Kidney tubule cell (primary cell): ENCODE results near the gene MPDU1.
A peak's percentile ranks its signal among the peaks of the same experiment; 100 is the strongest.

Experiments
- DNase-seq: peaks from one replicate; pipeline ENCODE4 v3.0.0-alpha.2; 2018; ENCODE audit warnings: low spot score

MPDU1 gene

DNA sequence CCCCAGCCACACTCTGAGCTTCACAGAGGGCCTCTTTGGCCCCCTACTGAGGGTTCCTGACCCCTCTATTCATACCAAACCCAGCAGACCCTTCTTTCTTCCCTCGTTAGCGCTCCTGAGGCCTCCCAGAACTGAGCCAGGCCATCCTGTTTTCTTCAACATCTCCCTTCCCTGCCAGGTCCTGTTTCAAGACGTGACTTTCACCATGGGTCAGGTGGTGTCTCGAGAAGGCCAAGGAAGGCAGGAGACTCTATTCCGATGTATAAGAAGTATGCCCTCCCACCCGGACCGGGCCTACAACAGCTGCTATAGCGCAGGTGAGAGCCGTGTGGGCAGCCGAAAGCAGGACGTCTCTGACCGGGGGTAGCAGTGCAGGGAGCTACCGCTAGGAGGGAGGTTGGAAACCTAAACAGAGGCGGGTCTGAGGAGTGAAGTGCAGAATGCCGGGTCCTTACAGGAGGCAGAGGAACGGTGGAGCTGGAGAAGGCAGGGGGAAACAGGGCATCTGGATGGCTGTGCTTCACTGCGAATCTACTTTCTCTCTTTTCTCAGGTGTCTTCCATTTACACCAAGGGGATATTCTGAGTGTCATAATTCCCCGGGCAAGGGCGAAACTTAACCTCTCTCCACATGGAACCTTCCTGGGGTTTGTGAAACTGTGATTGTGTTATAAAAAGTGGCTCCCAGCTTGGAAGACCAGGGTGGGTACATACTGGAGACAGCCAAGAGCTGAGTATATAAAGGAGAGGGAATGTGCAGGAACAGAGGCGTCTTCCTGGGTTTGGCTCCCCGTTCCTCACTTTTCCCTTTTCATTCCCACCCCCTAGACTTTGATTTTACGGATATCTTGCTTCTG, 23.3 kb upstream of the MPDU1 start:
- DNase-seq: peak; percentile 80

DNA sequence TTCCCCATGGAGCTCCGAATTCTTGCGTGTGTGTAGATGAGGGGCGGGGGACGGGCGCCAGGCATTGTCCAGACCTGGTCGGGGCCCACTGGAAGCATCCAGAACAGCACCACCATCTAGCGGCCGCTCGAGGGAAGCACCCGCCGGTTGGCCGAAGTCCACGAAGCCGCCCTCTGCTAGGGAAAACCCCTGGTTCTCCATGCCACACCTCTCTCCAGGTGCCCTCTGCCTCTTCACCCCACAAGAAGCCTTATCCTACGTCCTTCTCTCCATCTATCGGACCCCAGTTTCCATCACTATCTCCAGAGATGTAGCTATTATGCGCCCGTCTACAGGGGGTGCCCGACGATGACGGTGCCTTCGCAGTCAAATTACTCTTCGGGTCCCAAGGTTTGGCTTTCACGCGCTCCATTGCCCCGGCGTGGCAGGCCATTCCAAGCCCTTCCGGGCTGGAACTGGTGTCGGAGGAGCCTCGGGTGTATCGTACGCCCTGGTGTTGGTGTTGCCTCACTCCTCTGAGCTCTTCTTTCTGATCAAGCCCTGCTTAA, 22.6 kb upstream of the MPDU1 start:
- peak; percentile 90 for DNase-seq

DNA sequence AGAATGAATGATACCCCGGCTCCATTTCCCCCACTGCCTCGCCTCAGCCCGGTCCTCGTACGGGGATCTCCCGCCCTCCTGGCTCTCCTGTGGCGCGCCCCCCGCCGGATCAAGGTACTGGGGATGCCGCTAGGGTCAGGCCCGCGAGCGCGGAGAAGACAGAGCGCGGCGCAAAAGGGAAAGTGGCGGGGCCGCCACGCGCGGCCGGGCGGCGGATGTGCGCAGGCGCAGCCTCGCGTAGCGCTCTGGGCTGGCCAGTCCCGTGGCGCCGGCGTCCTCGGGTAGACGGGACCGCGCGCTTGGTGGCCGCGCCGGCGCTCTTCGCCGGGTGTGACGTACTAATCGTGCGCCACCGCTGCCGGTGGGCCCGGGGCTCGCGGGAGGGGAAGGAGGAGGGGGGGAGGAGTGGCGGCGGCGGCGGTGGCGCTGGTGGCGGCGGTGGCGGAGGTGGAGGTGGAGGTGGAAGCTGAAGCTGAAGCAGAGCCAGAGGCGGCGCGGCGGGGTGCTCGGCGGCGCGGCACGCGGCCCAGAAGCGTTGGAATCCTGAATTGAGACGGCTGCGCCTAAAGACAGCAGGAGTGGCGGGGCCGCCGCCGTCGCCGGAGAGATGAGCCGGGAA, 22.0 kb upstream of the MPDU1 start, which contains the start of gene SENP3:
TSS of gene SENP3 (plus strand) at position 331 of the 619 bp plus-strand sequence. CDS start 1,158 bp downstream, outside the sequence.
- DNase-seq: peak; percentile 90

DNA sequence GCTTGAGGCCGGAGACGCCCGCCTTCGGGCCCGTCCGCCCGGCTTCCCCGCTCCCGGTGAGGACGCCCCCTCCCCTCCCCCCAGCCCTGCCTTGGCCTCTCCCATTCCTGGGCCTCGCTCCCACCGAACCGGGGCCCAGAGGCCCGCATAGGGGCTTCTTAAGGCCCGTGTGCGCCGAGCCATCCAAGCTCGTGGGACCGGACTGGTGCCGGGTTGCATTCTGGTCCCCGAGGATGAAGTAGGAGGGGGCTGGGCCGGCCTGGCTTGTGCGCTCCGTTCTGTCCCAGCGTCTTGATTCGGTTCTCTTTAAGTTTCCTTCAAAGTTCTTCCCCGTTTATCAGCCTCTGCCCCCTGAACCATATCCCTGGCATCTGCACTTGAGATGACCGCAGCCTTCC, 21.4 kb upstream of the MPDU1 start:
- no peak for DNase-seq

DNA sequence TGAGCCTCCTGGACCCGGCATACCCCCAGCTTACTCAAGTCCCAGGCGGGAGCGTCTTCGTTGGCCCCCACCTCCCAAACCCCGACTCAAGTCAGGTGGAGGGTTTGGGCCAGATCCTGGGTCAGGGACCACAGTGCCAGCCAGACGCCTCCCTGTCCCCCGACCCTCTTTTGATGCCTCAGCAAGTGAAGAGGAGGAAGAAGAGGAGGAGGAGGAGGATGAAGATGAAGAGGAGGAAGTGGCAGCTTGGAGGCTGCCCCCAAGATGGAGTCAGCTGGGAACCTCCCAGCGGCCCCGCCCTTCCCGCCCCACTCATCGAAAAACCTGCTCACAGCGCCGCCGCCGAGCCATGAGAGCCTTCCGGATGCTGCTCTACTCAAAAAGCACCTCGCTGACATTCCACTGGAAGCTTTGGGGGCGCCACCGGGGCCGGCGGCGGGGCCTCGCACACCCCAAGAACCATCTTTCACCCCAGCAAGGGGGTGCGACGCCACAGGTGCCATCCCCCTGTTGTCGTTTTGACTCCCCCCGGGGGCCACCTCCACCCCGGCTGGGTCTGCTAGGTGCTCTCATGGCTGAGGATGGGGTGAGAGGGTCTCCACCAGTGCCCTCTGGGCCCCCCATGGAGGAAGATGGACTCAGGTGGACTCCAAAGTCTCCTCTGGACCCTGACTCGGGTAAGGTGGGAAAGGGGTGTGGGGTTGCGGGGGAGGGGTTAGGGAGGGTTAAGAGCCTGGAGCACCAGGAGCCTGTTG, 20.4 kb upstream of the MPDU1 start:
- no peak for DNase-seq

DNA sequence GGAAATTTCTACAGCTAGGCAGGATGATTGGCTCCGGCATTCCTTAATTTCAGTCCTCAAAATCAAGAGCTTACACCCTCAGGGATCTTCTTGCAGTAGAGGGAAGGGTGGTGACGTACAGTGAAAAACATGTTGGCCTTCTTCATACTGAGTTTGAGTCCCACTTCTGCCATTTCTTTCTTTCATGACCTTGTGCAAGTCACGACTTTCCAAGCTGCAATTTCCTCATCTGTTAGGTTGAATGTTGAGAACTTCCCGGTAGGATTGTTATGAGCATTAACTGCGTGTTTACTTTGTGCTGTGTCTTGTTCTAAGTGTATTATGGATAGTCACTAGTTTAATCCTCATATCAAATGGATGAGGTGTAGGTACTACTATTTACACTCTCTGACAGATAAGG, 14.1 kb upstream of the MPDU1 start:
- no peak for DNase-seq

DNA sequence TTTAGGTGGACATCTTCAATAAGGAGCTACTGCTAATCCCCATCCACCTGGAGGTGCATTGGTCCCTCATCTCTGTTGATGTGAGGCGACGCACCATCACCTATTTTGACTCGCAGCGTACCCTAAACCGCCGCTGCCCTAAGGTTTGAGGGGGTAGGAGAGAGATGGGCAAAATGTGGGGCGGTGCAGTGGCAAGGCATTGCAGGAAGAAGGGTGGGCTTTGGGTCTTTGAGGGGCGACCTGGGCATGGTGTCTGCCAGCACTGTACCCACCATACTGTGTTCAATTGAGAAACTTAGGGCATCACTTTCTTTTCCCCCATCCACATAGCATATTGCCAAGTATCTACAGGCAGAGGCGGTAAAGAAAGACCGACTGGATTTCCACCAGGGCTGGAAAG, 13.3 kb upstream of the MPDU1 start:
- no peak for DNase-seq

DNA sequence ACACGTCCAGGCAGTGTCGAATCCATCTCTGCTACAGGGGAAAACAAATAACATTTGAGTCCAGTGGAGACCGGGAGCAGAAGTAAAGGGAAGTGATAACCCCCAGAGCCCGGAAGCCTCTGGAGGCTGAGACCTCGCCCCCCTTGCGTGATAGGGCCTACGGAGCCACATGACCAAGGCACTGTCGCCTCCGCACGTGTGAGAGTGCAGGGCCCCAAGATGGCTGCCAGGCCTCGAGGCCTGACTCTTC, 11.4 kb upstream of the MPDU1 start:
- DNase-seq: no peak

DNA sequence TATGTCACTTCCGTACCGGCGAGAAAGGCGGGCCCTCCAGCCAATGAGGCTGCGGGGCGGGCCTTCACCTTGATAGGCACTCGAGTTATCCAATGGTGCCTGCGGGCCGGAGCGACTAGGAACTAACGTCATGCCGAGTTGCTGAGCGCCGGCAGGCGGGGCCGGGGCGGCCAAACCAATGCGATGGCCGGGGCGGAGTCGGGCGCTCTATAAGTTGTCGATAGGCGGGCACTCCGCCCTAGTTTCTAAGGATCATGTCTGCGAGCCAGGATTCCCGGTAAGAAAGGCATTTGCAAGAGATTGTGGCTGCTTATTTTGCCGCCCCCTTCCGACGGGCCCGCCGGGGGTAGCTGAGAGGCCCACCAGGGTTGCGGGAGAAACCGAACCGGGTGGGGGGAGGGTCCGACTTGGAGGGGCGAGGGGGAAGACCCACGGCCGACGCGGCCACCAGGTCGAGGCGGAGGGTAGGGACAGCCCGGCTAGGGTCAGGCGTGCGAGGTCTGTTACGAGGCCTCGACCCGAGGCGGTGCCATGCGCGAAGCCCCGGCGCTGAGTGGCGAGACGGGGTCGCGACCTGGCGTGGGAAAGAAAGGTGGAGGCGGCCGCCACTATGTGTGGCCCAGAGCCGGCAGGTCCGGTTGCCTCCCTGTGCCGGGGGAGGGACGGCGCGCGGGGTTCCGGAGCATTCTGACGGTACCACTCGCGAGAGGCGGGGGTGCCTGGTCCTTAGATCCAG, 10.9 kb upstream of the MPDU1 start:
- peak; percentile 100 for DNase-seq

DNA sequence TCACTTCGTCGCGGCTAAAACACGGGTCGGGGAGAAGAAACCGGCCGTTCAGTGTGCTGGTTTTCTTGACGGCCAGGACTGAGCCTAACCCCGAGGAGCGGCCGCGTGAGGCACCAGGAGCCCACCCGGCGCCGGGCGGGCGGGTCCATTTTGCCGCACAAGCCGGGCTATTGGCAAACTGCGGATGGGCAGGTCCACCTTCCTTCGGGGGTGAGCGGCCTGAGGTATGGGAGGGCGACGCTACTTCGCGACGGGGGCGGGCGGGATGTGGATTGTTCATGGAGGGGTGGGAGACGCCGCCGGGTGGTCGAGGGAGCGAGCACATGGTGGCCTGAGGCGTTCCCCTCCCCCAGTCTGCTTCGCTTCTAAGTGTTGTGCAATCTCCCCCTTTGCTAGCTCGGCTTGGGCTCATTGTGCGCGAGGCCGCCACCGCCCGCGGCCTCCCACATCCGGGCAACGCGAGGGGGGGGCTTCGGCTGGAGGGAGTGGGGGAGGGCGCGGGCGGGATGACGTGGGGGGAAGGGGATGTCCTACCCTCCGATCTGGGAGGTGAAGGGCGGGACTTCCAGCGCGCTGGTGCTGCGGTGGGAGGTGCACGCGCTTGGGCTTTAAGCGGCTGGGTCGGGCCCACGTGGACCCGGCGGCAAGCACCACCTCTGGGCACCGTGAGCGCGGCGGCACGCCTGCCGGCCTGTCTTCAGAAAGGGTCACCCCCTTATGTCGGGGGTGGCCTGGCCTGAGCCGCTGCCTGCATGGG, 10.2 kb upstream of the MPDU1 start:
- peak; percentile 92 for DNase-seq

DNA sequence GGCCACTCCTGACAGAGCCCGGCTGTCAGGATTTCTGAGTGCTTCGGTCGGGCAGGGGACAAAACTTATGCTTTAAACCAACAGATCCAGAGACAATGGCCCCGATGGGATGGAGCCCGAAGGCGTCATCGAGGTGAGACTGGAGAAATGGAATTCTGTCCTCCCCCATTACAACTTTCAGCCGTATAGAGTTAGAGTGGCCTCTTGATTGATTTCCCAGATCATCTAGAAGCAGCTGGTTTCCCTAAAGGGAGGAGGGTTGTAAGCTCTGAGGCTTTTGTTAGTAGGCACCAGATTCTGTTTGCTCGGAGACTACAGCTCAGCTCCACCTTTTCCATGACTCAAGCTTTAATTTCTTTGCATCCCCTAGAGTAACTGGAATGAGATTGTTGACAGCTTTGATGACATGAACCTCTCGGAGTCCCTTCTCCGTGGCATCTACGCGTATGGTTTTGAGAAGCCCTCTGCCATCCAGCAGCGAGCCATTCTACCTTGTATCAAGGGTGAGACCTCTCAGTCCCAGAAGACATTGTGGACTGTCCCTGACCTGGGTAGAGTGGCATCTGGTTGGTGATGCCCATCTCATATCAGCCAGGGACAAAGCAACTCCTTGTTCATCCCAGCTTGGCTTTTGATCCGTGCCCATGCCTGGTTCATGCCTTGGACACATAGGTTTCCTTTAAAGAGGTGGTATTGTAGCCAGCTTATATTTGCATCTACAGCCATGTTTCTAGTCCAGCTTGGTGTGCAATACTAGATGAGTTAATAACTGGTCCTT, 9.3 kb upstream of the MPDU1 start:
- no peak for DNase-seq

DNA sequence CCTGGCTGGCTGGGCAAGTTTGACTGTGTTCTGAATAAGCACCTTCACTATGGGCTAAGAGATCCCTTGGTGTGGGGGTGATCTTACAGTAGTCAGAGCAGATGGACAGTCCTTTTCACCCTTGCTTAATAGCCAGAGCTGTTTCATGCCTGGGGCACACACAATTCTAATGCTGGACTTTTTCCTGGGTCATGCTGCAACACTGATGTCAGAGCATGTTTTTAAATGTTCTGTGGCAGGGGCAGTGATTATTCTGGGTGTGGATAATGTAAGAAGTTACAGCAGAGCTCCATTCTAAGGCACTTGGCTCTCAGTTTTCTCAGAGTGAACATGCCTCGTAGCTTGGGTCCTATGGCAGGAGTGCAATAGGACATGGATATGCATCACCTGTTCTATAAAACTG, 8.2 kb upstream of the MPDU1 start:
- DNase-seq: no peak

DNA sequence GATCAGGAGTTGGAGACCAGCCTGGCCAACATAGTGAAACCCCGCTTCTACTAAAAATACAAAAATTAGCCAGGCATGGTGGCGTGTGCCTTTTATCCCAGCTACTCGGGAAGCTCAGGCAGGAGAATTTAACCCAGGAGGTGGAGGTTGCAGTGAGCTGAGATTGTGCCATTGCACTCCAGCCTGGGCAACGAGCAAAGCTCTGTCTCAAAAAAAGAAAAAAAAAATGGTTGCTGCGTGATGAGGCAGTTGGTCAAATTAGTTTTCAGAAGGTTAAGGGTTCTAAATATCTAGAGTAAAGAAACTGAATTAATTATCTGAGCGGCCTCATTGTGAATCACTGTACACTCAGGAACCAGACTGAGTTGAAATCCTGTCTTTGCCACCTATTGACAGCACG, 7.7 kb upstream of the MPDU1 start:
- DNase-seq: no peak

DNA sequence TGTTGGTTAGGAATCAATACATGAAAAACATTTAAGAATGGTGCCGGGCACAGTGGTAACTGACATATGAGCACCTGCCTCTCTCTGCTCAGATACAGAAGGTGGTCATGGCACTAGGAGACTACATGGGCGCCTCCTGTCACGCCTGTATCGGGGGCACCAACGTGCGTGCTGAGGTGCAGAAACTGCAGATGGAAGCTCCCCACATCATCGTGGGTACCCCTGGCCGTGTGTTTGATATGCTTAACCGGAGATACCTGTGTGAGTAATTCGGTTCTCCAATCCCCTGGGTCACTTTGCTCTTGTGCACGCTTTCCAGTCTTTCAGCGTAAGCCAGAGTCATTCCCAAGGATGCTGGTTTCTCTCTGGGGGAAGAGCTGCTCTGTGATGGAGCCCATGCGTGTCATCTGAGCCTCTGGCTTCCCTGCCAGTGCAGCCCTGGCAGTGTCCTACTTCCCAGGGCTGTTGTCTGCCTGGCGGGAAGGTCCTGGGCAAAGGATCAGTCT, 7.2 kb upstream of the MPDU1 start:
- DNase-seq: no peak

DNA sequence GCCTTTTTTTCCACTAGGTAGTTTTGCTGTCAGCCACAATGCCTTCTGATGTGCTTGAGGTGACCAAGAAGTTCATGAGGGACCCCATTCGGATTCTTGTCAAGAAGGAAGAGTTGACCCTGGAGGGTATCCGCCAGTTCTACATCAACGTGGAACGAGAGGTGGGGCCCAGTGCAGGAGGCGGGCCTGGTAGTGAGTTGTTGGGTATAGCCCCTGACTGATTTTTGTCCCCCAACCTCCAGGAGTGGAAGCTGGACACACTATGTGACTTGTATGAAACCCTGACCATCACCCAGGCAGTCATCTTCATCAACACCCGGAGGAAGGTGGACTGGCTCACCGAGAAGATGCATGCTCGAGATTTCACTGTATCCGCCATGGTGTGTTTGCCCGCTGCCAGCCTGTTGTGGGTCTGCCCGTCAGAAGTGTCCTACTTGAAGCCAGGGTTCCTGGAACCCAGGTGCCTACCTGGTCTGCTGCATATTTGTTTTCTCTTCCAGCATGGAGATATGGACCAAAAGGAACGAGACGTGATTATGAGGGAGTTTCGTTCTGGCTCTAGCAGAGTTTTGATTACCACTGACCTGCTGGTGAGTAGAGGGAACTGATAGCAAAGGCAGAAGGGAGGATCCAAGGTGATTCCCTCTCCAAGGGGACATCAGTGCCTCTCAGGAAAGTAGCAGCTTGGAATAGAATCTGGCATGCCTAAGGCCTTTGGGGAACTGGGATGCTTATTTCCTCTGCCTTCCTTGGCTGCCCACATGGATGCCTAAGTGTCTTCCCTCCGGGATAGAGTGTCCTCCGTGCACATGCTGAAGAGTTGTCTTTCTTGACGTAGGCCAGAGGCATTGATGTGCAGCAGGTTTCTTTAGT, 6.1 kb upstream of the MPDU1 start:
- DNase-seq: no peak

DNA sequence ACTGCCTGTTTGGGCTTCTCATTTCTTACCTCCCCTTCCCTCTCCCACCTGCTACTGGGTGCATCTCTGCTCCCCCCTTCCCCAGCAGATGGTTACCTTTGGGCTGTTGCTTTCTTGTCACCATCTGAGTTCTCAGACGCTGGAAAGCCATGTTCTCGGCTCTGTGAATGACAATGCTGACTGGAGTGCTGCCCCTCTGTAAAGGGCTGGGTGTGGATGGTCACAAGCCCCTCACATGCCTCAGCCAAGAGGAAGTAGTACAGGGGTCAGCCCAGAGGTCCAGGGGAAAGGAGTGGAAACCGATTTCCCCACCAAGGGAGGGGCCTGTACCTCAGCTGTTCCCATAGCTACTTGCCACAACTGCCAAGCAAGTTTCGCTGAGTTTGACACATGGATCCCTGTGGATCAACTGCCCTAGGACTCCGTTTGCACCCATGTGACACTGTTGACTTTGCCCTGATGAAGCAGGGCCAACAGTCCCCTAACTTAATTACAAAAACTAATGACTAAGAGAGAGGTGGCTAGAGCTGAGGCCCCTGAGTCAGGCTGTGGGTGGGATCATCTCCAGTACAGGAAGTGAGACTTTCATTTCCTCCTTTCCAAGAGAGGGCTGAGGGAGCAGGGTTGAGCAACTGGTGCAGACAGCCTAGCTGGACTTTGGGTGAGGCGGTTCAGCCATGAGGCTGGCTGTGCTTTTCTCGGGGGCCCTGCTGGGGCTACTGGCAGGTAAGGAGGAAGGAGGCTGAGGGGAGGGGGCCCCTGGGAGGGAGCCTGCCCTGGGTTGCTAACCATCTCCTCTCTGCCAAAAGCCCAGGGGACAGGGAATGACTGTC, 4.4 kb upstream of the MPDU1 start, which contains the start of gene CD68:
TSS of gene CD68 (plus strand) at position 638 of the 833 bp plus-strand sequence. CDS start at position 678, 40 bp downstream.
- DNase-seq: peak; percentile 97

DNA sequence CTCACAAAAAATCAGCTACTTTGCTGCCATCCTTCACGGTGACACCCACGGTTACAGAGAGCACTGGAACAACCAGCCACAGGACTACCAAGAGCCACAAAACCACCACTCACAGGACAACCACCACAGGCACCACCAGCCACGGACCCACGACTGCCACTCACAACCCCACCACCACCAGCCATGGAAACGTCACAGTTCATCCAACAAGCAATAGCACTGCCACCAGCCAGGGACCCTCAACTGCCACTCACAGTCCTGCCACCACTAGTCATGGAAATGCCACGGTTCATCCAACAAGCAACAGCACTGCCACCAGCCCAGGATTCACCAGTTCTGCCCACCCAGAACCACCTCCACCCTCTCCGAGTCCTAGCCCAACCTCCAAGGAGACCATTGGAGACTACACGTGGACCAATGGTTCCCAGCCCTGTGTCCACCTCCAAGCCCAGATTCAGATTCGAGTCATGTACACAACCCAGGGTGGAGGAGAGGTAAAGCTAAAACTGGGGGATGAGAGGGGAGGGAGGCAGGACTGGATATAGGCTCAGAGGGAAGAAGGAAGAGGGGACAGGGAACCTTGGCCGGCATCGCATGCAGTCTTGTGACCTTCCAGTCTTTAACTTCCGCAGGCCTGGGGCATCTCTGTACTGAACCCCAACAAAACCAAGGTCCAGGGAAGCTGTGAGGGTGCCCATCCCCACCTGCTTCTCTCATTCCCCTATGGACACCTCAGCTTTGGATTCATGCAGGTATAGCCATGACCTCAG, 3.6 kb upstream of the MPDU1 start:
- no peak for DNase-seq
